ENCODE results near the gene MAD1L1. TPM values are rescaled to one million over a fixed set of nuclear protein-coding genes. Genes with fewer than 3 reads are reported as not detected.

The MAD1L1 gene
- total RNA-seq: 20.3 and 33.1 TPM in 2 replicates

DNA sequence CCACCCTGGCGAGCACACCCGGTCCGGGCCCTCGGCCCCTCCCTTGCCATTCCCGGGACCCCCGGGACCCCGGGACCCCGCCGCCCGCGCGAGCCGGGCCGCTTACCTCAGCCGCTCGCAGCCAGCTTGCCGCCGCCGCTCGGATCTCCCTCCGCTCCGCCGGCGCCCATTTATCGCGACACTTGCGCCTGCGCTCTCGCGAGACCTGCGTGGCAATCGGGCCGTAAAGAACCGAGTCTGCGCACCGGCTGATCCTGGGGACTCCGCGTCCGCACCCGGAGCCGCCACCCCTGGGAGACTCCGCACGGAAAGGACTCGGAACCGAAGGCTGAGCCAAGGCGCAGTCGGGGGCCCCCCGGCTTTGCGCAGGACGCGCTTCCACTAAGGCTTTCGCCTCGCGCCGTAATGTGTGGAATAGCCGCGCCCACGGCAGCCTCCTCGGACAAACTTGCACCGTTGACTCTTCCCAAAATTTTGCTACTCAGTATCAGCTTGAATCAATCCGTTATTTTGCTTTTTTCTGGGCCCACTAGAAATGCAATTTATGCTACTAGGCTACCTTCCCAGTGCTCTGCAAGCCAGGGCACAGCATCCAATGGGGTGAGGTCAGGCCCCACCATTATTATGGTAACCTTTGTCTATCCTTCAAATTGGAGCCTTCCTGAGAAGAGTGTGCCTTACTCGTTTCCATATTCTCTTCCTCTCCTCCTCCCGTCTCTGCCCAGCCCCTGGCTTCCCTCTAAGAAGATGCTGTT is at the start of gene MAD1L1:
Gene MAD1L1, minus strand, starts transcription at position 180 of the 755 bp plus-strand sequence. CDS start 2,812 bp downstream, outside the sequence.

GRCh38 chr7:2241580-2242540 is 9.1 kb upstream of the MAD1L1 start, which contains the start of the genes MRM2 and NUDT1:
Gene MRM2, minus strand, starts transcription at chr7:2242205. Its CDS starts 36 bp downstream, at chr7:2242169.
Gene NUDT1, plus strand, starts transcription at chr7:2242226. Its CDS starts 2,349 bp downstream, at chr7:2244575.

Other genes with a start within 250 kb of the MAD1L1 start
- gene MRM2, start 9.3 kb upstream of the MAD1L1 start, total RNA-seq: 13.2 and 14.6 TPM in 2 replicates
- gene NUDT1, start 9.3 kb upstream of the MAD1L1 start, total RNA-seq: 8.8 and 21.1 TPM in 2 replicates
- gene SNX8, start 81.5 kb upstream of the MAD1L1 start, total RNA-seq: 23.1 and 34.7 TPM in 2 replicates
- gene EIF3B, start 121.9 kb upstream of the MAD1L1 start, total RNA-seq: 113 and 123 TPM in 2 replicates
- gene CHST12, start 170.7 kb upstream of the MAD1L1 start, total RNA-seq: 16.6 and 20.2 TPM in 2 replicates
- gene GRIFIN, start 243.5 kb upstream of the MAD1L1 start, total RNA-seq: not detected in 2 replicates